IMR-90 (cell line): ENCODE data around the gene ZNF691. TPM values are rescaled to one million over a fixed set of nuclear protein-coding genes. Genes with fewer than 3 reads are reported as not detected.

ENCODE experiments used
- ATAC-seq: fragments of 200-7000 bp; cut with Tn5 transposase; 2 replicates; pipeline ENCODE4 v1.9.1; 2020; ENCODE audit warnings: low read depth, mild to moderate bottlenecking, moderate library complexity
- BruUV-seq: library from RNA; stranded (reverse); fragments of 400-500 nt; replicated peaks from 2 replicates; lab custom pipeline; 2021; lab: Mats Ljungman, UMichigan
- CTCF ChIA-PET: fragments of 300-600 bp; formaldehyde crosslinking; extraction: SDS; loops from one replicate; lab custom pipeline; 2021; ENCODE audit warnings: antibody characterized with exemption; lab: Yijun Ruan, JAX
- POLR2A ChIA-PET: fragments of 300-600 bp; sonication (Branson Sonifier 250); formaldehyde crosslinking; loops from one replicate; lab custom pipeline; 2022; ENCODE audit warnings: antibody characterized with exemption; ENCODE audit not compliant: unreplicated experiment; lab: Charles Lee
- DNase-seq: peaks from one replicate; pipeline ENCODE4 v3.0.0; 2013
- H2AFZ ChIP-seq: replicated peaks from 2 replicates; pipeline ENCODE3; 2013; ENCODE audit warnings: low read length, mild to moderate bottlenecking; ENCODE audit not compliant: poor library complexity
- H2AK5ac ChIP-seq: 2 replicates; pipeline ENCODE4 v1.6.1; 2013; ENCODE audit warnings: low read depth, low read length, inconsistent platforms
- H2AK9ac ChIP-seq: replicated peaks from 2 replicates; pipeline ENCODE3; 2013; ENCODE audit warnings: mild to moderate bottlenecking, low read depth, low read length, moderate library complexity; ENCODE audit not compliant: poor library complexity
- H2BK120ac ChIP-seq: 2 replicates; pipeline ENCODE4 v1.6.1; 2013; ENCODE audit warnings: low read depth, low read length, inconsistent platforms
- H2BK15ac ChIP-seq: 3 replicates; pipeline ENCODE4 v1.6.1; 2013; ENCODE audit warnings: low read depth, low read length, inconsistent platforms
- H2BK20ac ChIP-seq: 2 replicates; pipeline ENCODE4 v1.6.1; 2013; ENCODE audit warnings: low read depth, mild to moderate bottlenecking, inconsistent platforms, low read length, moderate library complexity
- H2BK5ac ChIP-seq: 2 replicates; pipeline ENCODE4 v1.6.1; 2013; ENCODE audit warnings: mild to moderate bottlenecking, low read depth, low read length, inconsistent platforms; ENCODE audit not compliant: poor library complexity, severe bottlenecking
- H3K14ac ChIP-seq: replicated peaks from 2 replicates; pipeline ENCODE4 v1.6.1; 2013; ENCODE audit warnings: low read depth, low read length, inconsistent platforms
- H3K18ac ChIP-seq: 2 replicates; pipeline ENCODE4 v1.6.1; 2013; ENCODE audit warnings: low read depth, low read length, control low read depth
- H3K23ac ChIP-seq: 2 replicates; pipeline ENCODE4 v1.6.1; 2013; ENCODE audit warnings: low read depth, low read length, inconsistent platforms
- H3K27ac ChIP-seq: 2 replicates; pipeline ENCODE4 v1.5.1; 2013; ENCODE audit warnings: mild to moderate bottlenecking, control low read depth, low read length; ENCODE audit not compliant: insufficient read depth
- H3K27me3 ChIP-seq: 2 replicates; pipeline ENCODE4 v1.6.1; 2013; ENCODE audit warnings: low read length; ENCODE audit not compliant: control insufficient read depth, insufficient read depth
- H3K36me3 ChIP-seq: 2 replicates; pipeline ENCODE4 v1.6.1; 2013; ENCODE audit warnings: low read length, mixed read lengths; ENCODE audit not compliant: control insufficient read depth, insufficient read depth
- H3K4ac ChIP-seq: 2 replicates; pipeline ENCODE4 v1.6.1; 2013; ENCODE audit warnings: low read depth, low read length, inconsistent platforms
- H3K4me1 ChIP-seq: 2 replicates; pipeline ENCODE4 v1.6.1; 2013; ENCODE audit warnings: low read length, mixed read lengths; ENCODE audit not compliant: control insufficient read depth, insufficient read depth
- H3K4me2 ChIP-seq: 2 replicates; pipeline ENCODE4 v1.6.1; 2013; ENCODE audit warnings: low read depth, mild to moderate bottlenecking, control low read depth, low read length, moderate library complexity
- H3K4me3 ChIP-seq: 2 replicates; pipeline ENCODE4 v1.5.1; 2013; ENCODE audit warnings: low read depth, mild to moderate bottlenecking, control low read depth, low read length, moderate library complexity; ENCODE audit not compliant: insufficient read depth
- H3K56ac ChIP-seq: 2 replicates; pipeline ENCODE4 v1.6.1; 2013; ENCODE audit warnings: low read length, inconsistent platforms; ENCODE audit not compliant: insufficient read depth; ENCODE audit errors: extremely low read depth
- H3K79me1 ChIP-seq, 2 experiments: 2 replicates each; pipeline ENCODE4 v1.6.1; 2013; ENCODE audit warnings: low read length in 2 of 2, inconsistent platforms in 1 of 2, low read depth in 1 of 2
- H3K9ac ChIP-seq: 2 replicates; pipeline ENCODE4 v1.6.1; 2013; ENCODE audit warnings: low read depth, low read length, control low read depth
- H3K9me1 ChIP-seq: 2 replicates; pipeline ENCODE4 v1.6.1; 2013; ENCODE audit warnings: low read length, inconsistent platforms; ENCODE audit not compliant: insufficient read depth
- H3K9me3 ChIP-seq: 2 replicates; pipeline ENCODE4 v1.6.1; 2013; ENCODE audit warnings: low read length; ENCODE audit not compliant: control insufficient read depth, insufficient read depth
- H4K20me1 ChIP-seq: 2 replicates; pipeline ENCODE4 v1.6.1; 2013; ENCODE audit warnings: low read length, inconsistent platforms; ENCODE audit not compliant: insufficient read depth
- H4K5ac ChIP-seq: 2 replicates; pipeline ENCODE4 v1.6.1; 2013; ENCODE audit warnings: mild to moderate bottlenecking, low read depth, low read length, control low read depth
- H4K8ac ChIP-seq, 2 experiments: 2 replicates each; pipeline ENCODE4 v1.6.1; 2013; ENCODE audit warnings: low read depth in 2 of 2, low read length in 2 of 2, control low read depth in 1 of 2, inconsistent platforms in 1 of 2
- H4K91ac ChIP-seq: 2 replicates; pipeline ENCODE4 v1.6.1; 2013; ENCODE audit warnings: low read depth, low read length, inconsistent platforms; ENCODE audit not compliant: insufficient read depth
- BHLHE40 ChIP-seq: fragments of 150-350 bp; IDR thresholded peaks from 2 replicates; pipeline ENCODE4 v1.6.1; 2016; ENCODE audit warnings: mild to moderate bottlenecking, low read depth, low read length
- CEBPB ChIP-seq: IDR thresholded peaks from 2 replicates; pipeline ENCODE4 v1.6.1; 2012; ENCODE audit warnings: low read depth, low read length, improper control_type of control experiment
- CHD1 ChIP-seq: IDR thresholded peaks from 2 replicates; pipeline ENCODE4 v1.6.1; 2012; ENCODE audit warnings: low read depth, low read length, improper control_type of control experiment
- ELK1 ChIP-seq: fragments of 150-350 bp; IDR thresholded peaks from 2 replicates; pipeline ENCODE4 v1.6.1; 2016; ENCODE audit warnings: low read depth, mild to moderate bottlenecking, low read length, moderate library complexity, borderline replicate concordance
- FOS ChIP-seq: fragments of 150-350 bp; IDR thresholded peaks from 2 replicates; pipeline ENCODE4 v1.6.1; 2016; ENCODE audit warnings: low read depth, low read length
- MAFK ChIP-seq: IDR thresholded peaks from 2 replicates; pipeline ENCODE4 v1.6.1; 2012; ENCODE audit warnings: low read depth, low read length, improper control_type of control experiment
- MAZ ChIP-seq: IDR thresholded peaks from 2 replicates; pipeline ENCODE4 v1.6.1; 2012; ENCODE audit warnings: low read depth, mild to moderate bottlenecking, low read length, improper control_type of control experiment, moderate library complexity, borderline replicate concordance
- MXI1 ChIP-seq: IDR thresholded peaks from 2 replicates; pipeline ENCODE4 v1.6.1; 2012; ENCODE audit warnings: low read depth, mild to moderate bottlenecking, low read length, moderate library complexity, borderline replicate concordance
- NFE2L2 ChIP-seq: fragments of 150-350 bp; IDR thresholded peaks from 2 replicates; pipeline ENCODE4 v1.6.1; 2016; ENCODE audit warnings: low read depth, mild to moderate bottlenecking, low read length
- POLR2A ChIP-seq: IDR thresholded peaks from 2 replicates; pipeline ENCODE4 v1.6.1; 2012; ENCODE audit warnings: mild to moderate bottlenecking, low read depth, low read length
- RAD21 ChIP-seq: IDR thresholded peaks from 2 replicates; pipeline ENCODE4 v1.6.1; 2012; ENCODE audit warnings: low read length, improper control_type of control experiment
- RCOR1 ChIP-seq: IDR thresholded peaks from 2 replicates; pipeline ENCODE4 v1.6.1; 2012; ENCODE audit warnings: mild to moderate bottlenecking, low read length, improper control_type of control experiment; ENCODE audit not compliant: insufficient replicate concordance
- RFX5 ChIP-seq: IDR thresholded peaks from 2 replicates; pipeline ENCODE4 v1.8.0; 2012; ENCODE audit warnings: low read depth, mild to moderate bottlenecking, low read length, moderate library complexity
- SMC3 ChIP-seq: fragments of 150-350 bp; IDR thresholded peaks from 2 replicates; pipeline ENCODE4 v1.6.1; 2016; ENCODE audit warnings: low read depth, mild to moderate bottlenecking, antibody characterized with exemption, low read length, moderate library complexity
- WGBS, 2 experiments: methylation state at CpG; one replicate each; pipeline versions ENCODE4 v1.1.5 to v1.1.7; 2013; ENCODE audit warnings: missing lambda C conversion rate in 2 of 2; ENCODE audit not compliant: insufficient read length in 1 of 2; ENCODE audit errors: extremely low coverage in 2 of 2; 5-methylcytosine and 5-hydroxymethylcytosine counted together
- dilution Hi-C: fragments of 300-500 bp; cut with HindIII; formaldehyde crosslinking; loops from one replicate; pipeline ENCODE4 v1.14.3; 2018; ENCODE audit warnings: low sequenced_read_pairs; ENCODE audit not compliant: unreplicated experiment
- in situ Hi-C: fragments of 300-500 bp; cut with MboI; formaldehyde crosslinking; loops from 3 replicates; pipeline ENCODE4 v1.14.3; 2019; ENCODE audit warnings: low sequenced_read_pairs, inconsistent platforms, mixed read lengths
- intact Hi-C: fragments of 100-400 bp; cut with micrococcal nuclease; formaldehyde crosslinking; loops from 2 replicates; pipeline ENCODE4 v1.10.0; 2022
- polyA plus RNA-seq, 3 experiments: library from polyadenylated mRNA; depleted of rRNA; stranded (reverse); fragments of >200 nt; gene quantifications; 2 replicates each; pipeline ENCODE4 v1.2.3, GENCODE V29; 2012; ENCODE audit warnings: low replicate concordance in 1 of 3
- total RNA-seq: library from RNA; depleted of rRNA; stranded (reverse); fragments of >200 nt; gene quantifications from 2 replicates; pipeline ENCODE4 v1.2.3, GENCODE V29; 2012
- TF ChIP-seq, protein P1 (sequence below): fragments of 150-350 bp; IDR thresholded peaks from 2 replicates; pipeline ENCODE4 v1.6.1; 2017; ENCODE audit warnings: mild to moderate bottlenecking, antibody characterized with exemption, low read length, low read depth
- TF ChIP-seq, protein P2 (sequence below): conservative IDR thresholded peaks from 2 replicates; pipeline ENCODE4 v1.5.1; 2012; ENCODE audit warnings: mild to moderate bottlenecking, low read depth, low read length, improper control_type of control experiment

Gene ZNF691
- total and polyA plus RNA-seq, 2 of the 4 experiments (the other 2 are of a cell fraction): 6.8 to 13.6 TPM

GRCh38 chr1:42889264-42889663 lies 42.9 kb downstream of the ZNF691 start:
- ATAC-seq: no peak
- in situ Hi-C loops: no loop called here

More at GRCh38 chr1:42889264-42889663, 42.9 kb downstream of the ZNF691 start:
- Histone ChIP-seq H2BK120ac (no peak overlapping the region), H4K5ac (no peak overlapping the region), H4K8ac (no peak overlapping the region), H2AFZ (no peak overlapping the region), H3K27ac (no peak overlapping the region), H3K4me3 (no peak overlapping the region), H2BK20ac (no peak overlapping the region), H3K4ac (no peak overlapping the region), H3K9ac (no peak overlapping the region), H2BK15ac (no peak overlapping the region), H3K79me1 (no peaks in the 10 kb centered on the region), H3K4me1 (no peaks in the 10 kb centered on the region), H3K9me3 (no peaks in the 10 kb centered on the region), H3K56ac (no peak overlapping the region), H3K9me1 (no peaks in the 10 kb centered on the region), H2AK5ac (no peak overlapping the region), H4K91ac (no peak overlapping the region), H3K27me3 (peaks cover 12% of the 10 kb centered on the region), H3K23ac (no peak overlapping the region), H3K4me2 (no peak overlapping the region), H3K36me3 (no peaks in the 10 kb centered on the region), H3K18ac (no peak overlapping the region), H2AK9ac (no peak overlapping the region), H2BK5ac (no peak overlapping the region), H4K20me1 (no peaks in the 10 kb centered on the region; the same call in 1 of the 2 replicates), H3K14ac (no peak overlapping the region)
- dilution Hi-C loops (no loop called here), intact Hi-C loops (no loop called here)
- BruUV-seq: no TSS peak
- ChIA-PET POLR2A (no interaction called here), CTCF (no interaction called here)
- WGBS, 2 experiments: 100% methylated on average over 1 of the region's 4 CpGs; no CpG with 5 or more reads in 1 of the 2 experiments
- TF ChIP-seq RFX5 (no peak), FOS (no peak), MAFK (no peak), MXI1 (no peak), SMC3 (no peak), NFE2L2 (no peak), CEBPB (no peak), RAD21 (no peak), BHLHE40 (no peak), MAZ (no peak), CHD1 (no peak), ELK1 (no peak), POLR2A (no peak), RCOR1 (no peak)
- TF ChIP-seq, protein P1, sequence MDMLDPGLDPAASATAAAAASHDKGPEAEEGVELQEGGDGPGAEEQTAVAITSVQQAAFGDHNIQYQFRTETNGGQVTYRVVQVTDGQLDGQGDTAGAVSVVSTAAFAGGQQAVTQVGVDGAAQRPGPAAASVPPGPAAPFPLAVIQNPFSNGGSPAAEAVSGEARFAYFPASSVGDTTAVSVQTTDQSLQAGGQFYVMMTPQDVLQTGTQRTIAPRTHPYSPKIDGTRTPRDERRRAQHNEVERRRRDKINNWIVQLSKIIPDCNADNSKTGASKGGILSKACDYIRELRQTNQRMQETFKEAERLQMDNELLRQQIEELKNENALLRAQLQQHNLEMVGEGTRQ: no peak
- TF ChIP-seq, protein P2, sequence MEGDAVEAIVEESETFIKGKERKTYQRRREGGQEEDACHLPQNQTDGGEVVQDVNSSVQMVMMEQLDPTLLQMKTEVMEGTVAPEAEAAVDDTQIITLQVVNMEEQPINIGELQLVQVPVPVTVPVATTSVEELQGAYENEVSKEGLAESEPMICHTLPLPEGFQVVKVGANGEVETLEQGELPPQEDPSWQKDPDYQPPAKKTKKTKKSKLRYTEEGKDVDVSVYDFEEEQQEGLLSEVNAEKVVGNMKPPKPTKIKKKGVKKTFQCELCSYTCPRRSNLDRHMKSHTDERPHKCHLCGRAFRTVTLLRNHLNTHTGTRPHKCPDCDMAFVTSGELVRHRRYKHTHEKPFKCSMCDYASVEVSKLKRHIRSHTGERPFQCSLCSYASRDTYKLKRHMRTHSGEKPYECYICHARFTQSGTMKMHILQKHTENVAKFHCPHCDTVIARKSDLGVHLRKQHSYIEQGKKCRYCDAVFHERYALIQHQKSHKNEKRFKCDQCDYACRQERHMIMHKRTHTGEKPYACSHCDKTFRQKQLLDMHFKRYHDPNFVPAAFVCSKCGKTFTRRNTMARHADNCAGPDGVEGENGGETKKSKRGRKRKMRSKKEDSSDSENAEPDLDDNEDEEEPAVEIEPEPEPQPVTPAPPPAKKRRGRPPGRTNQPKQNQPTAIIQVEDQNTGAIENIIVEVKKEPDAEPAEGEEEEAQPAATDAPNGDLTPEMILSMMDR: no peak
- DNase-seq: no peak
